ENCODE measurements around the gene DONSON. TPM values are rescaled to one million over a fixed set of nuclear protein-coding genes. Genes with fewer than 3 reads are reported as not detected.
A peak's percentile ranks its signal among the peaks of the same experiment; 100 is the strongest.

DONSON gene, protein sequence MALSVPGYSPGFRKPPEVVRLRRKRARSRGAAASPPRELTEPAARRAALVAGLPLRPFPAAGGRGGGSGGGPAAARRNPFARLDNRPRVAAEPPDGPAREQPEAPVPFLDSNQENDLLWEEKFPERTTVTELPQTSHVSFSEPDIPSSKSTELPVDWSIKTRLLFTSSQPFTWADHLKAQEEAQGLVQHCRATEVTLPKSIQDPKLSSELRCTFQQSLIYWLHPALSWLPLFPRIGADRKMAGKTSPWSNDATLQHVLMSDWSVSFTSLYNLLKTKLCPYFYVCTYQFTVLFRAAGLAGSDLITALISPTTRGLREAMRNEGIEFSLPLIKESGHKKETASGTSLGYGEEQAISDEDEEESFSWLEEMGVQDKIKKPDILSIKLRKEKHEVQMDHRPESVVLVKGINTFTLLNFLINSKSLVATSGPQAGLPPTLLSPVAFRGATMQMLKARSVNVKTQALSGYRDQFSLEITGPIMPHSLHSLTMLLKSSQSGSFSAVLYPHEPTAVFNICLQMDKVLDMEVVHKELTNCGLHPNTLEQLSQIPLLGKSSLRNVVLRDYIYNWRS
- 16.5 TPM for polyA plus RNA-seq (2012; ENCODE audit: insufficient read length, low read depth)

GRCh38 chr21:33588485-33589335 lies at the start of gene DONSON:
TSS of gene DONSON (minus strand) at chr21:33588684. CDS start at chr21:33588641, 43 bp downstream.
- TF ChIP-seq TAF1 (IDR thresholded peaks at IDR 0.05; ENCODE audit: borderline replicate concordance, insufficient read depth, low read length), result peak; percentile 60
- peak; percentile 66 for TF ChIP-seq POLR2AphosphoS5 (IDR thresholded peaks at IDR 0.05; ENCODE audit: low read depth, low read length)
- TF ChIP-seq, protein P1, sequence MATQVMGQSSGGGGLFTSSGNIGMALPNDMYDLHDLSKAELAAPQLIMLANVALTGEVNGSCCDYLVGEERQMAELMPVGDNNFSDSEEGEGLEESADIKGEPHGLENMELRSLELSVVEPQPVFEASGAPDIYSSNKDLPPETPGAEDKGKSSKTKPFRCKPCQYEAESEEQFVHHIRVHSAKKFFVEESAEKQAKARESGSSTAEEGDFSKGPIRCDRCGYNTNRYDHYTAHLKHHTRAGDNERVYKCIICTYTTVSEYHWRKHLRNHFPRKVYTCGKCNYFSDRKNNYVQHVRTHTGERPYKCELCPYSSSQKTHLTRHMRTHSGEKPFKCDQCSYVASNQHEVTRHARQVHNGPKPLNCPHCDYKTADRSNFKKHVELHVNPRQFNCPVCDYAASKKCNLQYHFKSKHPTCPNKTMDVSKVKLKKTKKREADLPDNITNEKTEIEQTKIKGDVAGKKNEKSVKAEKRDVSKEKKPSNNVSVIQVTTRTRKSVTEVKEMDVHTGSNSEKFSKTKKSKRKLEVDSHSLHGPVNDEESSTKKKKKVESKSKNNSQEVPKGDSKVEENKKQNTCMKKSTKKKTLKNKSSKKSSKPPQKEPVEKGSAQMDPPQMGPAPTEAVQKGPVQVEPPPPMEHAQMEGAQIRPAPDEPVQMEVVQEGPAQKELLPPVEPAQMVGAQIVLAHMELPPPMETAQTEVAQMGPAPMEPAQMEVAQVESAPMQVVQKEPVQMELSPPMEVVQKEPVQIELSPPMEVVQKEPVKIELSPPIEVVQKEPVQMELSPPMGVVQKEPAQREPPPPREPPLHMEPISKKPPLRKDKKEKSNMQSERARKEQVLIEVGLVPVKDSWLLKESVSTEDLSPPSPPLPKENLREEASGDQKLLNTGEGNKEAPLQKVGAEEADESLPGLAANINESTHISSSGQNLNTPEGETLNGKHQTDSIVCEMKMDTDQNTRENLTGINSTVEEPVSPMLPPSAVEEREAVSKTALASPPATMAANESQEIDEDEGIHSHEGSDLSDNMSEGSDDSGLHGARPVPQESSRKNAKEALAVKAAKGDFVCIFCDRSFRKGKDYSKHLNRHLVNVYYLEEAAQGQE (IDR thresholded peaks at IDR 0.05; ENCODE audit: insufficient read depth in 1 of 2, low read depth in 2 of 2, low read length in 2 of 2), result peak in 1 of 2 experiments; percentile 21; a peak in 1 of 4 replicates
- TF ChIP-seq FOXP2 (optimal IDR thresholded peaks at IDR 0.05; ENCODE audit: borderline replicate concordance, extremely low read depth, extremely low read length, insufficient read depth), result peak; percentile 68
- no peak for TF ChIP-seq SIN3A (IDR thresholded peaks at IDR 0.05; ENCODE audit: borderline replicate concordance, insufficient read depth, low read length)

- TF ChIP-seq TAF1 (IDR thresholded peaks at IDR 0.05; ENCODE audit: borderline replicate concordance, insufficient read depth, low read length) (no peak), SIN3A (IDR thresholded peaks at IDR 0.05; ENCODE audit: borderline replicate concordance, insufficient read depth, low read length) (no peak), FOXP2 (optimal IDR thresholded peaks at IDR 0.05; ENCODE audit: borderline replicate concordance, extremely low read depth, extremely low read length, insufficient read depth) (no peak), POLR2AphosphoS5 (IDR thresholded peaks at IDR 0.05; ENCODE audit: low read depth, low read length) (no peak)
- TF ChIP-seq, protein P1 (IDR thresholded peaks at IDR 0.05; ENCODE audit: insufficient read depth in 1 of 2, low read depth in 2 of 2, low read length in 2 of 2), result no peak
These were observed 45.8 kb upstream of the DONSON start for GRCh38 chr21:33634254-33634653.

- TF ChIP-seq, protein P1 (IDR thresholded peaks at IDR 0.05; ENCODE audit: insufficient read depth in 1 of 2, low read depth in 2 of 2, low read length in 2 of 2), result no peak
- TF ChIP-seq SIN3A (IDR thresholded peaks at IDR 0.05; ENCODE audit: borderline replicate concordance, insufficient read depth, low read length), result no peak
- no peak for TF ChIP-seq POLR2AphosphoS5 (IDR thresholded peaks at IDR 0.05; ENCODE audit: low read depth, low read length)
These were observed 33.8 kb upstream of the DONSON start for GRCh38 chr21:33622253-33622652.

DNA sequence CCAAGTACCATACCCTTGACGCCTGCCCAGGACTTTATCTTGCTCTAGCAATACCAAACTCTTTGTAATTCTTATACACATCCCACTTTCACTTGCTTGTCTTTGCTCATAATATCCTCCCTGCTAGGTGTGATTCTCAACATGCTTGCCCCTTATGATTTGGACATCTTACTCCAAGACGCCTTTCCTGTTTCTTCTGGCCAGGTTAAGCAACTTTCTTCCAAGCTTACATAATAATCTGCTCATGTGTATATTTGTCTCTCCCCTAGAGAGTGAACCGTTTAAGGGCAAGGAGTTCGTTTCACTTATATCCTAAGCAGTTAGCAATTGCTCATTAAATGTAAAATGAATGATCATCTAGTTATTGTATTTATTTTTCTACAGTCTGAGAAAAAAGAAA lies 31.2 kb upstream of the DONSON start:
- TF ChIP-seq TAF1 (IDR thresholded peaks at IDR 0.05; ENCODE audit: borderline replicate concordance, insufficient read depth, low read length), result no peak
- no peak for TF ChIP-seq POLR2AphosphoS5 (IDR thresholded peaks at IDR 0.05; ENCODE audit: low read depth, low read length)
- TF ChIP-seq SIN3A (IDR thresholded peaks at IDR 0.05; ENCODE audit: borderline replicate concordance, insufficient read depth, low read length), result no peak
- TF ChIP-seq, protein P1 (IDR thresholded peaks at IDR 0.05; ENCODE audit: insufficient read depth in 1 of 2, low read depth in 2 of 2, low read length in 2 of 2), result no peak
- no peak for TF ChIP-seq FOXP2 (optimal IDR thresholded peaks at IDR 0.05; ENCODE audit: borderline replicate concordance, extremely low read depth, extremely low read length, insufficient read depth)

Measured in PFSK-1 (cell line).